Peyer's patch (tissue), 4 donors: ENCODE measurements around the gene DCUN1D3. TPM values are rescaled to one million over a fixed set of nuclear protein-coding genes. Genes with fewer than 3 reads are reported as not detected.

ENCODE experiments used
- DNase-seq, 3 donors: peaks; one replicate each; pipeline ENCODE4 v3.0.0-alpha.2; 2017 to 2019
- H3K27ac ChIP-seq, 4 donors: fragments of 200-600 bp; sonication (generic); one replicate each; pipeline ENCODE4 v1.5.1; 2016 to 2019
- H3K27me3 ChIP-seq, 2 donors: fragments of 200-600 bp; sonication (generic); one replicate each; pipeline ENCODE4 v1.5.1; 2019
- H3K36me3 ChIP-seq, 3 donors: fragments of 200-600 bp; sonication (generic); one replicate each; pipeline ENCODE4 v1.5.1; 2016 to 2019
- H3K4me1 ChIP-seq, 4 donors: fragments of 200-600 bp; sonication (generic); one replicate each; pipeline ENCODE4 v1.5.1; 2016 to 2019
- H3K4me3 ChIP-seq, 4 donors: fragments of 200-600 bp; sonication (generic); 1 replicate in 3 of 4; 2 replicates in 1 of 4; pipeline ENCODE4 v1.5.1; 2016 to 2019; ENCODE audit warnings: mild to moderate bottlenecking in 1 of 4
- H3K9me3 ChIP-seq, 4 donors: fragments of 200-600 bp; sonication (generic); one replicate each; pipeline ENCODE4 v1.5.1; 2016 to 2019; ENCODE audit warnings: mild to moderate bottlenecking in 1 of 4
- CTCF ChIP-seq, 6 experiments: fragments of 450-650 bp in 4 of 6; fragments of 200-600 bp in 2 of 6; sonication (generic) in 1 of 6; IDR thresholded peaks; one replicate each; pipeline ENCODE4 v1.5.1; 2017 to 2019; ENCODE audit warnings: antibody characterized with exemption in 6 of 6, mild to moderate bottlenecking in 3 of 6, moderate library complexity in 1 of 6
- POLR2A ChIP-seq, 2 donors: fragments of 450-650 bp; IDR thresholded peaks; one replicate each; pipeline ENCODE4 v1.5.1; 2017; ENCODE audit warnings: antibody characterized with exemption in 2 of 2, mild to moderate bottlenecking in 2 of 2, moderate library complexity in 2 of 2
- total RNA-seq, 4 donors: library from RNA; depleted of rRNA; stranded (reverse); fragments of >200 nt; gene quantifications; one replicate each; pipeline ENCODE4 v1.1.0, GENCODE V29; 2016

DCUN1D3 gene
- total RNA-seq, 4 donors from 2014 or later = 6.5 to 12.2 (median 9.5) TPM

GRCh38 chr16:20918486-20919239, 18.5 kb upstream of the DCUN1D3 start:
- no peak for TF ChIP-seq POLR2A (IDR thresholded peaks at IDR 0.05)
- TF ChIP-seq CTCF (IDR thresholded peaks at IDR 0.05) = no peak
- Histone ChIP-seq H3K4me3 (no peak overlapping the region), H3K9me3 (no peaks in the 10 kb centered on the region), H3K4me1 (no peaks in the 10 kb centered on the region), H3K36me3 (no peaks in the 10 kb centered on the region), H3K27ac (no peak overlapping the region), H3K27me3 (no peaks in the 10 kb centered on the region)
- no peak for DNase-seq

- no peak overlapping the region for H3K27ac ChIP-seq
- no peak for TF ChIP-seq CTCF (IDR thresholded peaks at IDR 0.05)
- TF ChIP-seq POLR2A (IDR thresholded peaks at IDR 0.05) = no peak
- DNase-seq = no peak
- H3K27me3 ChIP-seq = no peaks in the 10 kb centered on the region
- no peaks in the 10 kb centered on the region for H3K9me3 ChIP-seq
- no peak overlapping the region for H3K4me3 ChIP-seq
- H3K4me1 ChIP-seq = no peaks in the 10 kb centered on the region
- H3K36me3 ChIP-seq = no peaks in the 10 kb centered on the region
Observed at GRCh38 chr16:20916942-20917341, 16.8 kb upstream of the DCUN1D3 start.

GRCh38 chr16:20916289-20916688, 16.1 kb upstream of the DCUN1D3 start:
- no peak for DNase-seq
- H3K27me3 ChIP-seq = no peaks in the 10 kb centered on the region
- H3K4me1 ChIP-seq = peaks cover 0 to 3% (median 0%) of the 10 kb centered on the region in 4 donors
- no peaks in the 10 kb centered on the region for H3K9me3 ChIP-seq
- H3K27ac ChIP-seq = no peak overlapping the region
- TF ChIP-seq POLR2A (IDR thresholded peaks at IDR 0.05) (no peak), CTCF (IDR thresholded peaks at IDR 0.05) (no peak)
- no peak overlapping the region for H3K4me3 ChIP-seq
- no peaks in the 10 kb centered on the region for H3K36me3 ChIP-seq

- no peak for DNase-seq
- peaks cover 0 to 4% (median 0%) of the 10 kb centered on the region in 4 donors for H3K4me1 ChIP-seq
Observed at GRCh38 chr16:20911361-20911760, 11.2 kb upstream of the DCUN1D3 start.

GRCh38 chr16:20910781-20911321, 10.7 kb upstream of the DCUN1D3 start:
- Histone ChIP-seq H3K27me3 (no peaks in the 10 kb centered on the region), H3K27ac (peak overlapping the region in 3 of 4 donors; percentile 1 to 58 (median 5)), H3K36me3 (no peaks in the 10 kb centered on the region), H3K9me3 (no peaks in the 10 kb centered on the region), H3K4me1 (peaks cover 0 to 8% (median 0%) of the 10 kb centered on the region in 4 donors), H3K4me3 (no peak overlapping the region)
- no peak for DNase-seq
- TF ChIP-seq POLR2A (IDR thresholded peaks at IDR 0.05) (no peak), CTCF (IDR thresholded peaks at IDR 0.05) (no peak)

More at GRCh38 chr16:20911361-20911760, 11.2 kb upstream of the DCUN1D3 start:
- TF ChIP-seq POLR2A (IDR thresholded peaks at IDR 0.05) (no peak), CTCF (IDR thresholded peaks at IDR 0.05) (no peak)
- no peaks in the 10 kb centered on the region for H3K9me3 ChIP-seq
- H3K27ac ChIP-seq = peak overlapping the region in 3 of 4 donors; percentile 1 to 58 (median 5)
- H3K4me3 ChIP-seq = no peak overlapping the region
- H3K27me3 ChIP-seq = no peaks in the 10 kb centered on the region
- H3K36me3 ChIP-seq = no peaks in the 10 kb centered on the region
